GM21423 (cell line): Measurements from ENCODE around the gene GBP1.
"Not testable (repeated sequence)": the region's sequence is repeated elsewhere in the genome, so short reads cannot be mapped to it uniquely, and the experiment has no call there.

Source experiments
- ATAC-seq: cut with Tn5 transposase; IDR thresholded peaks from one replicate; pipeline ENCODE4 v1.9.1; 2021; ENCODE audit warnings: mild to moderate bottlenecking, moderate library complexity; ENCODE audit not compliant: unreplicated experiment

Gene GBP1

GRCh38 chr1:89051955-89052312 is 13.1 kb downstream of the GBP1 start:
- ATAC-seq, result no peak

DNA sequence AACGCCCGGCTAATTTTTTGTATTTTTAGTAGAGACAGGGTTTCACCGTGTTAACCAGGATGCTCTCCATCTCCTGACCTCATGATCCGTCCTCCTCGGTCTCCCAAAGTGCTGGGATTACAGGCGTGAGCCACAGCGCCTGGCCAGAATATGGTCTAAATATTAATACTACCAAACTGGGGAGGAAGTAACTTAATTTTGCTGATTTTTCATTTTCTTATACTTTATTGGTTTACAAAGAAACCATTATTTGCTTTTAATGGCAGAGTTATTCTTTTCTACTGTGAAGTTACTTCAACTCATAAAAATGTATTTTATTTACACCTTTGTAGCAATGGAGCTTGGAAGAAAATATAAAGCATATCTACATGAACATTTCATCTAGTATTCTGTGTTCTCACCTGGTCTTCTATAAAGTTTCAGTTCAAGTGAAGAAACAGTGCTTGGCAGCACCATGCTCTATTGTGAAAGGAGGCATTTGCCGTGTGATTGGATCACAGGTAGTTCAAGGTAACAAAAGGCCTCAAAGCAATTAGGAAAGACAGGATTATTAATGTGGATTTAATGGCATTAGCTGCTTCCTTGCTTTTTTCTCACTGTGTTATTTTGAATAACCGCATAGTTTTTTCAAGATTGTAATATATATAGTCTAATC is 13.6 kb downstream of the GBP1 start:
- no peak for ATAC-seq

DNA sequence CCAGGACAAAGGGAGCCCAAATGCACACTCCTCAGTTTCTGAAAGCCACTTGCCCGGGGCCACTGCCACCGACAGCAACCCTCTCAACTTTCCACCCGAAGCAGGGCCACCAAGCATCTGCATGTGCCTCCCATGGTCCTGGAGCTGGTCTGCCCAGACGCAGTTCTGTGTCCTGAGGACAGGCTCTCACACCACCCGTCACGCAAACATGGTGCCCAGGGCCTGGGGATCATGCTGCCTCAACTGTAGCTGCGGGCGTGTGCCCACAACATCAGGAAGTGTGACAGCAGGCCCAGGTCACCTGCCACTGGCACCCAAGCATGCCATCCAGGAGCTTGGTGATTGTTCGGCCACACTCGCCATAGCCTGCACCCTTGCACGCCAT is 14.4 kb downstream of the GBP1 start:
- no peak for ATAC-seq

DNA sequence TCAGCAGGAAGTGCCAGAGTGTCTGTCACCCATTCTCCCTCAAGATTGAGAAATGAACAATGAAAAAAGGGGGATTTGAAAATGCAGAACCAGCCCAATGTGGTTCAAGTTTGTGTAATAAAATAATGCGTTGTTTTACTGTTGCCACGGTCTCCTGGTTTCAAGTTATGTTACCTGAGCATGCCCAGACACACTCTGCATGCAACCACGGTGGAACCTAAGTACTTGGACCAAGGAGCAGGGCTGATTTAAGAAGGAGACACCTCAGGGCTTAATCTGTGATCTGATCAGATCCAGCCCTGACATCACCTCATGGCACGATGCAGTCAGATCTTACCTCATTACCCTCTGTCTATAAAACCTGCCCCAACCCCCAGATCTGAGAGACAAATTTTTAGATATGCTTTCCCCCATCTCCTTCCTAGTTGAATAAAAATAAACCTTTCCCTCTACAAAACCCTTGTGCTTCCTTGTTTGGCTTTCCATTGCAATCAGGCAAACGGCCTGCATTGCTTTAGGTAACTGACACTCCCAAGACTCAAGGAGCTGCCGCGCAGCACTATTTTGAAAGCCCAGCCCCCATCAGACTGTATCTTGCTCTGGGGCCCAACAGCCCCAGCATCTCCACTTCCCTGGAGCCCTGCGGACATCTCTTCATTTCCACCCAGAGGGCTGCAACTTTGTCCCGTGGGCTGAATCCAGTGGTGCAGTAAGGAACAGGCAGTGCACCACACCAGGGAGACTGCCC is 14.9 kb downstream of the GBP1 start:
- not testable (repeated sequence) for ATAC-seq

DNA sequence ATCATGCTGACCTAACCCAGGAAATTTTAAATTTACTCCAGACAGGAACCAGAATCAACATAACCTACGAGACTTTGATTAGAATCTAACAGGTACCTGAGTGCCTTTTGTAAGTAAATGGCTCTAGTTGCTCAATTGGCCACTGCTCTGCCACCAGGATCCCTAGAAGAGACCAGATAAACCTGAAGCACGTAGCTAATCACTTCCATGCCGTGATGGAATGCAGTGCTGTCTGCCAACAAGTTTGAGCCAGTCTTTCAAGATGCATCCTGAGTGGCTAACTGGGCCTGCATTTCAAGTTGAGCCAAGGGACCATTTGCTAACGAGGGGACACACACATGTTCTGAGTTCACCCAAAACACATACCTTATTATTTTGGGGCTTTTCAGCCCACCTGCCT is 15.8 kb downstream of the GBP1 start:
- ATAC-seq, result not testable (repeated sequence)

- ATAC-seq, result no peak
Observed at GRCh38 chr1:89047734-89048133, 17.3 kb downstream of the GBP1 start.

DNA sequence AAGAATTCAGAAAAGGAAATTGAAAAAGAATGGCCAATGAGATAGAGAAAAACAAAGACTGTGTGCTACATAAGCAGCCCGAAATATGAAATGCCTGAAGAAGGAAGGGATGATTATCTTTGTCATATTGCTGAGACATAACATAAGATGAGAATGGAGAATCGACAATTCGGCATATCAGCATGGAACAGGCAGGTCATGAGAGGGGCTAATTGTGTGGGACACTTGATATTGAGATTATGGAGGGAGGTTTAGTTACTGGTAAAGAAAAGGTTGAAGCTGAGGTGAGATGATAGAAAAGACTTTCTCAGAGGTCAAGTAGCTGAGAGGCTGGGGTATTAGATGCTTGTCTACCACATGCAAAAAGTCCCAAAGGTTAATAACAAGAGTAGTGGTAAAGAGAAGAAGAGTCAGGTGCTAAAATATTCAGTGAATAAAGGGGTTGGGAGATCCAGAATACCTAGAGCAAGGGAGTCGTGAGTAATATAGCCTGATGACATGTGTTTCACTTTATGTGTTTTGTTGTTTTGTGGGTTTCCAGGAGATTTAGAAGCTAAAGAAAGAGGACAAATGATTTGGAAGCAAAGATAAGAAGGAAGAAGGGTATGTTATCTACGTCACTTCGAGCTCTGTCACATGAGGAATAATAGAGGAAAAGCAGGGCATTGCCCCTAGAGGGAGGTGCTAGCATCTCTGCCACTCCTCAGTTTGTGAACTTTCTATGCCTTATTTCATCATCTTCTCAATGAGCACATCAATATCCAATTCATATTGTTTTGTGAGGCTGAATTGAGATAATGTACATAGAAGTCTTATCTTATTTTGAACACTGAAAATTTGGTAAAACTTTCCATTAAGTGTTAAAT is 18.5 kb downstream of the GBP1 start:
- peak; percentile 66 for ATAC-seq

DNA sequence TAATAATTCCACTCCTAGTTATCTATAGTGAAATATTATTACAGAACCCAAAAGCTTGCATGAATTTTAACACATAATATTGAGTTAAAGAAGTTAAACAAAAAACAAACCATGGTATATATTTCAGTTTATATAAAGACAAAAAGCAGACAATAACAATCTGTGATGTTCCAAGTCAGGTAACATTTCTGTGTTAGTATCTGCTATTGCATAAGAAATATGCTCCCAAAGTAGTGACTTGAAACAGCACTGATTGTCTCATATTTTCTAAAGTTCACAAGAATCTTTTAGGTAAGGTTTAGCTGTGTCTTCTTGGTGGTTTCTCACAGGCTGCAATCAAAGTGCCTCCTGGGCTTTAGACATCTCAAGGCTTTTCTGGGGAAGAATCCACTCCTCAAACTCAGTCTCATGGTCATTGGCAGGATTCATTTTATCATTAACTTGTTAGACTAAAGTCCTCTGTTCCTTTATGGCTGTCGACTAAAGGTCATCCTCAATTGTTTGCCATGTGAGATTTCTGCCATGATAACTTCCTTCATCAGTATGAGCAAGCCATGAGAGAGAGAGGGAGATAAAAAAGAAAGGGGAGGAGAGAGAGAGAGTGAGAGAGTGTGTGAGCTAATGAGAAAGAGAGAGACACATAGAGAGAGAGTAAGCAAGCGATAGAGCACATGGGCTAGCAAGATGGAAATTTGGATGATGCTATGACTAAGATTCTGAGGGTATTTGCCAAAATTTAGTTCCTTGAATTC is 19.9 kb downstream of the GBP1 start:
- no peak for ATAC-seq

- no peak for ATAC-seq
Observed at GRCh38 chr1:89043940-89044339, 21.1 kb downstream of the GBP1 start.

DNA sequence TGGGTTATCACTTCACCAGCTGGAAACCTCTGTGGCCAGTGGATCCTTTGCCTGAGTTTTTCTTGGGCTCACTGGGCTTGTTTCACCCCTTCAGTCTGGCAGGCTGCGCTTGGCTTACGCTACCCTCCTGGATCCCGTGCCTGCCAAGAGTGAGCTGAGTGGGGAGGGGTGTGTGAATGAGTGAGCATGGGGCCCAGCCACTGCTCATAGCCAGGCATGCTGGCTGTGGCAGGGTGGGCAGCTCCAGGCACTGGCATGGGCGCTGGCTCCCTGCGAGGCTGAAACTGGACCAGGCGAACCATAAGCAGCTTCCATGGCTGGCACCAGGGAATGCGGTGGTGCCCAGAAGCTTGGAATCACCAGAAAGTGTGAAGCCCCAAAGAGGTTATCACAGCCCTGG is 22.5 kb downstream of the GBP1 start:
- ATAC-seq, result no peak

GRCh38 chr1:89041721-89042120 is 23.3 kb downstream of the GBP1 start:
- ATAC-seq, result no peak

DNA sequence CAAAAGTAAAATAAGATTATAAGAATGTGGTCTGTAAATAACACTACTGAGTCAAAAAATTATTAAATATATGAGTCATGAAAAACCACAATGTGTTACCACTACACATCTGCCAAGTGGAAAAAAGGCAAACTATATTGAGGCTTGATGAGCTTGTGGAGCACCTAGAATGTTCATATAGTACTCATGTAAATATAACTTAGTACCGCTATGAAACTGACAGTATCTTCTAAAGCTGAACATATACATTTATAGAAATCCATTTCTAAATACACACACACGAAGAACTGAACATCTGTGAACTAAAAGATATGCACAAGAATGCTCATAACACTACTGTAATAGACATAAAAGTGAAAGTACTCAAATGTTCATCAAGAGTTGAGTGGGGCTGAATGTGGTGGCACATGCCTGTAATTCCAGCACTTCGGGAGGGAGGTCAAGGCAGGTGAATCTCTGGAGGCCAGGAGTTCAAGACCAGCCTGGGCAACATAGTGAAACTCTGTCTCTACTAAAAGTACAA is 23.8 kb downstream of the GBP1 start:
- ATAC-seq, result peak; percentile 93

- ATAC-seq, result no peak
Observed at GRCh38 chr1:89040315-89040626, 24.7 kb downstream of the GBP1 start.

DNA sequence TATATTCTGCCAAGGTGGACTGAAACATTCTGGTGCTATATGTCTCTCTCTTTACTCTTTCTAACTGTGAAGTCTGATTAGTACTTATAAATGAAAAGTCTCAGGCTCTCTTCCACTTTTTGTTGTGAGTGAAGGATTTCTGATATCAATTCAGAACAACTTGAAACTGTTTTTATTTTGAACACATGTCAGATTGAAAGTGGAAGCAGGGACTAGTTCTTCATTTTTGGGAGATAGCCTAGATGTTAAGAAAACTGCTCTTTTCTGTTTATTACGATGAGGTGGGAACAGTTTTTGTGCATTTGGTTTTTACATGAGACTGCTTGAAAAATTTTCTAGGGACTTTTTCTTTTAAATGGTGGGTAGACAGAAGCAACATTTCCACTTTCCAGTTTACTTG is 27.8 kb downstream of the GBP1 start:
- no peak for ATAC-seq

GRCh38 chr1:89035080-89035479 is 29.9 kb downstream of the GBP1 start:
- ATAC-seq, result no peak

DNA sequence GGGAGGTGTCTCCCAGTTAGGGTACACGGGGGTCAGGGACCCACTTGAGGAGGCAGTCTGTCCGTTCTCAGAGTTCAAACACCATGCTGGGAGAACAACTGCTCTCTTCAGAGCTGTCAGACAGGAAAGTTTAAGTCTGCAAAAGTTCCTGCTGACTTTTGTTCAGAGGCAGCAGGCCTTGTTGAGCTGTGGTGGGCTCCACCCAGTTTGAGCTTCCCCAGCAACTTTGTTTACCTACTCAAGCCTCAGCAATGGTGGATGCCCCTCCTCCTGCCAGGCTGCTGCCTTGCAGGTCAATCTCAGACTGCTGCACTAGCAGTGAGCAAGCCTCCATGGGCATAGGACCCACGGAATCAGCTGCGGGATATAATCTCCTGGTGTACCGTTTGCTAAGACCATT is 31.0 kb downstream of the GBP1 start:
- not testable (repeated sequence) for ATAC-seq

- not testable (repeated sequence) for ATAC-seq
Observed at GRCh38 chr1:89029051-89029450, 36.0 kb downstream of the GBP1 start.

- no peak for ATAC-seq
Observed at GRCh38 chr1:89025928-89026327, 39.1 kb downstream of the GBP1 start.

DNA sequence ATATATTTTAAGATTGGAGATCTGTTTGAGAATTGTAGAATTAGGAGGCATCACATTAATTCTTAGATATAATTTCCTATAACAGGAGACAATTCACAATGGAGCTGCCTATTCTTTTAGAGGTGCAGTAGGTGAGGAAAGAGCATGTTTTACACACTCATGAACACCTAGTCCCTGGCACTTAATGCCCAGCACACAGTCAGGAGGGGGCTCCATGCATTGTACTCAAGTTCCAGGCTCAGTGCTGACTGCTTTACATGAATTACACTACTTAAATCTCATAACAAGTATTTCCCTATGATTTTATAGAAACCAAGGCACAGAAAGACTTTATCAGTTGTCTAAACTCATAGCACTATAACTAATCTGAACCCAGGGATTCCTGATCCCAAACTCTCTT is 42.0 kb downstream of the GBP1 start:
- ATAC-seq, result no peak

GRCh38 chr1:89022167-89022959 is 42.6 kb downstream of the GBP1 start, which contains the start of gene GBP3:
Gene GBP3 (minus strand): TSS chr1:89022866. CDS start chr1:89020721, 2,145 bp downstream.
- ATAC-seq, result peak; percentile 75
